ENCODE data around the gene SRCIN1. TPM values are rescaled to one million over a fixed set of nuclear protein-coding genes. Genes with fewer than 3 reads are reported as not detected.

SRCIN1 gene
- total RNA-seq, 2 donors from 2014 or later, result 1.1 to 1.2 TPM

DNA sequence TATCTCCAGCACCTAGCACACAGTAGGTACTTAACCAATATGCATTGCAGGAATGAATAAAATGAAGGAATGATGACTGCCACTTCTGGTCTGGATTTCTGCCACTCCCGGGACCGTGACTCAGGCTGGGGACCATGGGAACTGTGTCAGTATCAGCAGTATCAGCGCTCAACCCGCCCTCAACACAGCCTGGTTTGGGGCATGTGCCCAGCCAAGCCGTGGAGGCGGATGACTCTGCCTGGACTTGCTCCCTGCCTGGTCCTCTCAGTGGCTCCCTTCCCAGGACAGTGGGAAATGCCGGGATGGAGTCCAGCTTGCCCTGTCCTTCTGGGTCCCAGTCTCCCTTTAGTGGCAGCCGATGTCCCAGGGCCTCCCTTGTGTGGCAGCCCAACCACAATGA is 55.1 kb downstream of the SRCIN1 start:
- Mint-ChIP-seq H3K27ac (no peak overlapping the region), H3K9me3 (no peaks in the 10 kb centered on the region), H3K36me3 (no peaks in the 10 kb centered on the region)
- ATAC-seq (no peak), DNase-seq (ENCODE audit: low spot score in 2 of 2) (no peak)

DNA sequence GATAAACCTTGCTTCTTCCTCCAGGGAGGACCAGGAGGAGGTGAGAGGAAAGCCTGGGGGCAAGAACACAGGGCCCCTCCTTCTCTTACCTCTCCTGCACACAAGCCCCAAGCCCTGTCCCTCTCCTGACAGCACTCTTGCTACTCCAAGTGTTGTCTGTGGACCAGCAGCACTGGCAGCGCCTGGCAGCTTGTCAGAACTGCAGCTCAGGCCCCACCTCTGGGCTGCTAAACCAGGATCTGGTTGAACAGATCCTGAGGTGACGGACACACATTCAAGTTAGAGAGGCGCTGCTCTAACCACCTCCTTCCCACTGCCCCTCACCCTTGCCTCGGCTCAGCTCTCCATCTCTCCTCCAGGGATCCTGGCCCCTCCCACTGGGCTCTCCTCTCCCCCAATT is 56.5 kb downstream of the SRCIN1 start:
- Mint-ChIP-seq H3K27ac (no peak overlapping the region), H3K9me3 (no peaks in the 10 kb centered on the region), H3K36me3 (no peaks in the 10 kb centered on the region)
- ATAC-seq (no peak), DNase-seq (ENCODE audit: low spot score in 2 of 2) (no peak)

DNA sequence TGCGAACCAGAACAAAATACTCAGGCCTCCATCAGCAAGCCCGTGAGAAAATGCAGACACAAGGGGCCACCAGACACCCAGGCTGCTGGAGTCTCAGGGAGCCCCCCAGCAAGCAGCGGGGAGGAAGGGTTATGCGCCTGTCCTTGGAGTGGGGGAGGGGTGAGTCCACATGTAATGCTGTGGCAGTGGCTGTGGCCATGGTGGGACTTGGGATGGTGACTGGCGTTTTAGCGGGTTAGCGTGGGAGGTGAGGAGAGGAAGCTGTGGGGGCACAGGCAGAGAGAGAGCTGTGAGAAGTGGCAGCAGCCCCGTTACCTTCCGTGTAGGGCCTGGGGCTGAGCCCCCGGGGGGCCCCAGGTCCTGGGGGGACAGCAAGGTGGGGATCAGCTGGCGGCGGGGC is 58.3 kb downstream of the SRCIN1 start:
- no peak overlapping the region for H3K27ac Mint-ChIP-seq
- ATAC-seq (no peak), DNase-seq (ENCODE audit: low spot score in 2 of 2) (no peak)
- H3K36me3 Mint-ChIP-seq, result no peaks in the 10 kb centered on the region
- no peaks in the 10 kb centered on the region for H3K9me3 Mint-ChIP-seq

DNA sequence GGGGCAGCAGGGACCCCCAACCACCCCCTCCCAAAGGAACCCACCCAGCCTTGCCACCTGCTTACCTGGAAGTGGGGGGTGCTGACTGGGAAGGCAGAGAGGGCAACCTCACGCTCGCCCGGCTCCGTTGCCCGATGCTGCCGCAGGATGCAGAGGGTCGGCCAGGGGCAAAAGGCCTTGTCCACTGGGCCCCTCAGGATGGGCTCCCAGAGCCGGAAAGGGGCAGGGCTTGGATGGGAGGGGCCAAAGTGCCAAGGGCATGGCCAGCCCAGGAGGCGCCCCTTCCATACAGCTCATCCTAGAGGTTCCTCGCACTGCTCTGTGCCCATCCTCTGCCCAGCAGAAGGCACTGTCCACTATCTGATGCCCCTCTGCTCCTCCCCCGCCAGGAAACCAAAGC is 59.4 kb downstream of the SRCIN1 start:
- Mint-ChIP-seq H3K36me3 (no peaks in the 10 kb centered on the region), H3K9me3 (no peaks in the 10 kb centered on the region), H3K27ac (no peak overlapping the region)
- DNase-seq (ENCODE audit: low spot score in 2 of 2) (no peak), ATAC-seq (no peak)

- Mint-ChIP-seq H3K9me3 (no peaks in the 10 kb centered on the region), H3K27ac (no peak overlapping the region), H3K36me3 (no peaks in the 10 kb centered on the region)
- ATAC-seq, result no peak
- DNase-seq (ENCODE audit: low spot score in 2 of 2), result no peak
These were observed 60.1 kb downstream of the SRCIN1 start for GRCh38 chr17:38545531-38546225.

DNA sequence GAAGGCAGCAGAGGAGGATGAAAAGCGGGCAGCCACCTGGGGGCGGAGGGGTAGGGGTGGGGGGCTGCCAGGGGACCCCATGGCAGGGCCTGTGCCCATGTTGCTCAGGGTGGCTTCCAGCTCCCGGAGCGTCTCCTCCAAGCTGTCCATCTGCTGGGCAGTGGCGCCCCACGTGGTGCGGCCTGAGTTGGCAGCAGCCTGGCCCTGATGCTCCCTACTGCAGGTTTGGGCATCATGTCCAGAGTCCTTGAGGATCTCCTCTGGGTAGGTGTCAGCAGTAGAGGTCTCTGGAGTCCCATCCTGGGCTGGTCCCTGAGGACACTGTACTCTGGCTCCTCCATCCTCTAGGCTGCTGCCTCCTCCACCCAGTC is 60.9 kb downstream of the SRCIN1 start:
- Mint-ChIP-seq H3K36me3 (no peaks in the 10 kb centered on the region), H3K9me3 (no peaks in the 10 kb centered on the region), H3K27ac (no peak overlapping the region)
- ATAC-seq, result no peak
- DNase-seq (ENCODE audit: low spot score in 2 of 2), result no peak

DNA sequence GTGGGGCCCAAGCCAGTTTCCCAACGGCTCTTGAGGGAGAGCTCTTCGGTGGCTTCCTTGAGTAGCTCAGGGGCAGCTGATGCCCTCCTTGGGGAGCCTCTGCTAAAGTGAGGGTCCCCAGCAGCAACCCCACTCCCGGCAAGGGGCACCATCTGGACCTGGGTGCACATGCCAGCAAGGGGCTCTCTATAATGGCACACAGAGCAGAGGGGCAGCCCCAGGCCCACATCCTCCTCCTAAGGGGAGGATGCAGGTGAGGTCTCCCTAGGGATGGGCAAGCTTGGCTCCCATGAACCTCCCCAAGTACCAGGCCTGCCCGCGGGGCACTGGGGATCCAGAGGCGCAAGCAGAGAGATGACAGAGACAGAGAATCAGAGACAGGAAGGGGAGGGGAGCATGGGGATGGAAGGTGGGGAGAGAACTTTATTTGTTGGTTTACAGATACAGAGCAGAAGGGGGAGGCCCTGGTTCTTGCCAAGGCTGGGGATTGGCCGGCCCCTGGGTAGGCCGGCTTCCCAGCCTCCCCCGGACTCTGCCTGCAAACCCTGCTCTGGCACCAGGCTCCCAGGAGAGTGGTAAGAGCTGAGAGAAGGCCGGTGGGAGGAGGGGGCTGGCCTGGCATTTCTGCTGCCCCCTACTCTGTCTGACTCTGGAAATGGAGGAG is 61.4 kb downstream of the SRCIN1 start:
- Mint-ChIP-seq H3K9me3 (no peaks in the 10 kb centered on the region), H3K36me3 (no peaks in the 10 kb centered on the region), H3K27ac (no peak overlapping the region)
- DNase-seq (ENCODE audit: low spot score in 2 of 2) (no peak), ATAC-seq (no peak)

GRCh38 chr17:38543403-38544174 is 62.2 kb downstream of the SRCIN1 start:
- DNase-seq (ENCODE audit: low spot score in 2 of 2) (no peak), ATAC-seq (no peak)
- Mint-ChIP-seq H3K9me3 (no peaks in the 10 kb centered on the region), H3K36me3 (no peaks in the 10 kb centered on the region), H3K27ac (no peak overlapping the region)

DNA sequence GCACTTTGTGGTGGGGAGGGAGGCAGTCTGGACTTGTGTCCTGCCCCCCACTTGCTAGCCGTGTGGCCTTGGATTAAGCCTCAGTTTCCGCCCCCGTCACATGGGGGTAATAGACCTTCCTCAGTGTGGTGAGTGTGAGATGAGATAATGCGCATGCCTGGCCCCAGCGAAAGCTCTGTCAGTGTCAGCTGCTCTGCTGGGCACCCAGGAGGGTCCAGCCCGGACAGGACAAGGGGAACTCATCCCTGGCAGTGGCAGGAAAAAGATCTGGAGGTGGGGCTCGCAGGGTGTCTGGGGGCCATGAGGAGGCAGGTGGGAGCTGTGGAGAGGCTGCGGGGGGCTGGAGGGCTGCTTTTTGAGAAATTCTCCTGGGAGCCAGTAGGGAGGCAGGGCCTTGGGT is 63.5 kb downstream of the SRCIN1 start:
- no peak for DNase-seq (ENCODE audit: low spot score in 2 of 2)
- no peaks in the 10 kb centered on the region for H3K9me3 Mint-ChIP-seq
- no peak for ATAC-seq
- H3K36me3 Mint-ChIP-seq, result no peaks in the 10 kb centered on the region
- no peak overlapping the region for H3K27ac Mint-ChIP-seq

DNA sequence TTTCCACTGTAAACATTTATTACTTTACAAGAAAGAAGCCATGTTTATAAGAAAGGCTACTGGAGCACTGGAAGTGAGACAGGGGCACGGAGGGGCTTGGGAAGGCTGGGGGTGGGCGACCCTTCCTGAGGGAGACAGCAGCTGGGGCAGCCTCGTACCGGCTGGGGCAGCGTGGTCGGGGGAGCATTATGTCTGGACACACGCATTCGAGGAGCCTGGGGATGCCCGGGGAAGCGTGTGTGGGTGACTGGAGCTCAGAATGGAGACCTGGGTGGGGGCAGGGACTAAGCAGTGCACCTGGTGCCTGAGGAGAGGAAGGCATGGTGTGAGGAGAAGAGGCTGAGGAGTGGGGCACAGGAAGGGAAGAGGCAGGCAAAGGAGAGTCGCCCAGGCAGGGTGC is 64.5 kb downstream of the SRCIN1 start:
- no peak for DNase-seq (ENCODE audit: low spot score in 2 of 2)
- H3K27ac Mint-ChIP-seq, result no peak overlapping the region
- no peaks in the 10 kb centered on the region for H3K9me3 Mint-ChIP-seq
- H3K36me3 Mint-ChIP-seq, result no peaks in the 10 kb centered on the region
- ATAC-seq, result no peak

GRCh38 chr17:38540514-38541045 is 65.2 kb downstream of the SRCIN1 start:
- DNase-seq (ENCODE audit: low spot score in 2 of 2) (no peak), ATAC-seq (no peak)
- Mint-ChIP-seq H3K27ac (no peak overlapping the region), H3K9me3 (no peaks in the 10 kb centered on the region), H3K36me3 (no peaks in the 10 kb centered on the region)

- DNase-seq (ENCODE audit: low spot score in 2 of 2), result no peak
These were observed 66.4 kb downstream of the SRCIN1 start for GRCh38 chr17:38539386-38539785.

DNA sequence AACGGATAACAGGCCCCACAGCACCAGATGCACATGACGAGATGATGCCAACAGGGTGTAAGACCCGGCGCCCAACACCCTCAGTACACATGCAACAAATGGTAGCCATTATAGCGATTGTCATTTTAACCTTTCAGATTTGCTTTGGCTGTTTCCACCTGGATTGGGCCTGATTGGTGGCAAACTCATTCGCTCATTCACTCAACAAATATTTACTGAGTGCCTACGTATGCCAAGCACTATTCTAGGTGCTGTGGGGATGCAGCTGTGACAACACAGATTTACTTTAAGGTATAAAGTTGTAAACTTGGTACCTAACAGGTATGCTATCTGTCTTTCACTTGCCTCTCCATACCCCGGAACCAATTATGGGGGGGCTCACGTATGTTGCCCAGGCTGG is 66.8 kb downstream of the SRCIN1 start:
- Mint-ChIP-seq H3K27ac (no peak overlapping the region), H3K9me3 (no peaks in the 10 kb centered on the region), H3K36me3 (no peaks in the 10 kb centered on the region)
- ATAC-seq (no peak), DNase-seq (ENCODE audit: low spot score in 2 of 2) (no peak)

More at GRCh38 chr17:38539386-38539785, 66.4 kb downstream of the SRCIN1 start:
- H3K9me3 Mint-ChIP-seq, result no peaks in the 10 kb centered on the region
- H3K36me3 Mint-ChIP-seq, result no peaks in the 10 kb centered on the region
- ATAC-seq, result no peak
- H3K27ac Mint-ChIP-seq, result no peak overlapping the region

GRCh38 chr17:38536661-38537060 is 69.1 kb downstream of the SRCIN1 start:
- DNase-seq (ENCODE audit: low spot score in 2 of 2), result no peak
- Mint-ChIP-seq H3K36me3 (no peaks in the 10 kb centered on the region), H3K9me3 (no peaks in the 10 kb centered on the region), H3K27ac (no peak overlapping the region)
- no peak for ATAC-seq

GRCh38 chr17:38535886-38536285 is 69.9 kb downstream of the SRCIN1 start:
- H3K9me3 Mint-ChIP-seq, result no peaks in the 10 kb centered on the region
- no peaks in the 10 kb centered on the region for H3K36me3 Mint-ChIP-seq
- ATAC-seq (no peak), DNase-seq (ENCODE audit: low spot score in 2 of 2) (no peak)
- no peak overlapping the region for H3K27ac Mint-ChIP-seq

DNA sequence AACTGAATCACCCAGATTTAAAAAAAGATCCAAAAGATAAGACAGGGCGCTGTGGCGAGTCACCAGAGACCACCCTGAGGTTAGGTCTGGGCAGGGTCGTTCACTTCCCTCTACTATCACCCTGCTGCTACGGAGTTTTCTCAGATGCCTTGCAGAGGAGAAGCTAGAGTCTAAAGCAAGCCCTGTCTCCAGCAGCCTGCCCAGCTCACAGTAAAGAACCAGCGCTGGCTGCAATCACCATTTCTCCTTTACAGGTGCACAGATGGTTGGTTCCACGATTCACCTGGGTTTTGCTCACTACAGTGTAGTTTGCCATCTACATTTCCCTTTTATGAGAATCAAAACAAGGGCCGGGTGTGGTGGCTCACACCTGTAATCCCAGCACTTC is 71.3 kb downstream of the SRCIN1 start:
- Mint-ChIP-seq H3K36me3 (no peaks in the 10 kb centered on the region), H3K27ac (no peak overlapping the region), H3K9me3 (no peaks in the 10 kb centered on the region)
- ATAC-seq (no peak), DNase-seq (ENCODE audit: low spot score in 2 of 2) (no peak)

DNA sequence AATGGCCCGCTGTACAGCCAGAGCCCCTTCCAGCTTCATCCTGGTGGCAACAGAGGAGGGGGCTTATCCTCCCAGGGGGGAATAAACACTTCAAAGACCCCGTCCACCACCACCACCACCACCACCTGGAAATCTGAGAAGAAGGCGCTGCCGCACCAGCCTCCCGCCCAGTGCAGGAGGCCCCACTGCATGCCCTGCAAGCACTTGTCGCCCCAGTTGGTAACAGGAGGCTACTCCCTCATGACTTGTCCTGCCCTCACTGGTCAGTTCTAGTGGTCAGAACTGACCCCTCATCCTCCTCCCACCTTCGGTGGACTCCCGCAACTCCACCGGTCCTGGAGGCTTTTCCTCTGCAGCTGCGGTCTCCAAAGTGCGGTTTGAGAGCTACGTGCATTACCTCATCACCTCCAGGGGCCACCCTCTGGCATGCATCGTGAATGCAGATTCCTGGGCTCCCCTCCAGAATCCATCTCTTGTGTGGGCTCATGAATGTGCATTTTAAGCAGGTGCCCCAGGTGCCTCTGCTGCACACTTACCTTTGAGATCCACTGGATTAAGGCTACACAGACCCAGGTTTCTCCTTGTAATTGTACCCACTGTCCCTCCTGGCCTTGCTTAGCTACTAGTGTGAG is 71.8 kb downstream of the SRCIN1 start:
- H3K36me3 Mint-ChIP-seq, result no peaks in the 10 kb centered on the region
- H3K9me3 Mint-ChIP-seq, result no peaks in the 10 kb centered on the region
- H3K27ac Mint-ChIP-seq, result no peak overlapping the region
- DNase-seq (ENCODE audit: low spot score in 2 of 2), result no peak
- no peak for ATAC-seq
